Body of pancreas (tissue), 4 donors: ENCODE results near the gene NDUFA13. TPM values are rescaled to one million over a fixed set of nuclear protein-coding genes. Genes with fewer than 3 reads are reported as not detected.
A peak's percentile ranks its signal among the peaks of the same experiment; 100 is the strongest.

Source experiments
- ATAC-seq: fragments of 150-250 bp; one replicate; pipeline ENCODE4 v1.9.1; 2016
- DNase-seq, 4 donors: peaks; one replicate each; pipeline ENCODE4 v3.0.0-alpha.2; 2019
- H3K27ac ChIP-seq, 4 donors: fragments of 200-600 bp; sonication (generic); 1 replicate in 3 of 4; 2 replicates in 1 of 4; pipeline versions ENCODE4 v1.5.1 to v1.6.1; 2016 to 2019; ENCODE audit warnings: mild to moderate bottlenecking in 1 of 4, mixed read lengths in 1 of 4, moderate library complexity in 1 of 4
- H3K27me3 ChIP-seq, 2 donors: fragments of 200-600 bp; sonication (generic); one replicate each; pipeline ENCODE4 v1.6.0; 2016; ENCODE audit warnings: mild to moderate bottlenecking in 1 of 2
- H3K36me3 ChIP-seq, 2 donors: fragments of 200-600 bp; sonication (generic); replicated peaks in 1 of 2; 2 replicates each; pipeline ENCODE4 v1.5.1; 2016; ENCODE audit warnings: low read depth in 2 of 2; ENCODE audit not compliant: insufficient read depth in 1 of 2
- H3K4me1 ChIP-seq: fragments of 200-600 bp; sonication (generic); one replicate; pipeline ENCODE4 v1.6.0; 2016
- H3K4me3 ChIP-seq, 2 donors: fragments of 200-600 bp; sonication (generic); 1 replicate in 1 of 2; 2 replicates in 1 of 2; pipeline ENCODE4 v1.5.1; 2016 to 2019
- H3K9me3 ChIP-seq, 3 donors: fragments of 200-600 bp; sonication (generic); 1 replicate in 2 of 3; 2 replicates in 1 of 3; pipeline ENCODE4 v1.5.1; 2016
- CTCF ChIP-seq, 7 experiments: fragments of 450-650 bp in 4 of 7; fragments of 200-600 bp in 3 of 7; sonication (generic) in 3 of 7; IDR thresholded peaks; one replicate each; pipeline ENCODE4 v1.5.1; 2016 to 2019; ENCODE audit warnings: antibody characterized with exemption in 7 of 7
- POLR2A ChIP-seq, 3 donors: fragments of 450-650 bp; IDR thresholded peaks; one replicate each; pipeline ENCODE4 v1.6.1; 2016; ENCODE audit warnings: antibody characterized with exemption in 3 of 3, mild to moderate bottlenecking in 2 of 3
- WGBS, 2 donors: methylation state at CpG; one replicate each; pipeline ENCODE4 v1.1.5; 2017; 5-methylcytosine and 5-hydroxymethylcytosine counted together
- intact Hi-C: fragments of 100-400 bp; cut with DNase I; formaldehyde crosslinking; loops from one replicate; pipeline ENCODE4 v1.15.1; 2023
- total RNA-seq, 2 donors: library from RNA; depleted of rRNA; stranded (reverse); fragments of >200 nt; gene quantifications; one replicate each; pipeline ENCODE4 v1.1.0, GENCODE V29; 2016

NDUFA13 gene
- total RNA-seq, 2 donors from 2014 or later = 32.0 to 38.4 TPM

GRCh38 chr19:19513682-19514081 is 2.3 kb upstream of the NDUFA13 start:
- Histone ChIP-seq H3K36me3 (no peaks in the 10 kb centered on the region), H3K9me3 (no peaks in the 10 kb centered on the region), H3K27me3 (no peaks in the 10 kb centered on the region), H3K4me1 (peaks cover 23% of the 10 kb centered on the region), H3K27ac (no peak overlapping the region), H3K4me3 (no peak overlapping the region)
- 82 to 85% methylated on average over 15 to 17 of the region's 17 CpGs for WGBS, 2 donors
- intact Hi-C loops = no loop called here
- DNase-seq (no peak), ATAC-seq (no peak)
- TF ChIP-seq CTCF (IDR thresholded peaks at IDR 0.05) (no peak), POLR2A (IDR thresholded peaks at IDR 0.05) (no peak)

GRCh38 chr19:19514215-19514657 is 1.8 kb upstream of the NDUFA13 start:
- no peak for ATAC-seq
- no peaks in the 10 kb centered on the region for H3K36me3 ChIP-seq
- peaks cover 23% of the 10 kb centered on the region for H3K4me1 ChIP-seq
- no peak for TF ChIP-seq POLR2A (IDR thresholded peaks at IDR 0.05)
- TF ChIP-seq CTCF (IDR thresholded peaks at IDR 0.05) = no peak
- peak; percentile 32 to 50 (median 41) for DNase-seq
- WGBS, 2 donors = 58 to 63% methylated on average over 22 to 26 of the region's 46 CpGs
- no peaks in the 10 kb centered on the region for H3K27me3 ChIP-seq
- no peaks in the 10 kb centered on the region for H3K9me3 ChIP-seq
- H3K4me3 ChIP-seq = no peak overlapping the region
- intact Hi-C loops = no loop called here
- H3K27ac ChIP-seq = no peak overlapping the region

GRCh38 chr19:19514881-19515641 is 964 bp upstream of the NDUFA13 start, which contains the start of gene TSSK6:
Gene TSSK6 (minus strand): TSS chr19:19515548. CDS start chr19:19515427, 121 bp downstream.
- Histone ChIP-seq H3K36me3 (no peaks in the 10 kb centered on the region), H3K4me1 (peaks cover 23% of the 10 kb centered on the region), H3K27ac (peak within 1 kb of the TSS; percentile 62 to 76 (median 66)), H3K27me3 (no peaks in the 10 kb centered on the region), H3K9me3 (no peaks in the 10 kb centered on the region), H3K4me3 (peak within 1 kb of the TSS; percentile 64 to 73)
- WGBS, 2 donors = 85 to 87% methylated on average over 52 to 62 of the region's 74 CpGs
- no peak for ATAC-seq
- DNase-seq = no peak
- TF ChIP-seq POLR2A (IDR thresholded peaks at IDR 0.05) = no peak
- intact Hi-C loops = no loop called here

GRCh38 chr19:19517235-19517619 is 1.2 kb downstream of the NDUFA13 start:
- no peaks in the 10 kb centered on the region for H3K27me3 ChIP-seq
- H3K4me1 ChIP-seq = peaks cover 23% of the 10 kb centered on the region
- TF ChIP-seq CTCF (IDR thresholded peaks at IDR 0.05) = no peak
- TF ChIP-seq POLR2A (IDR thresholded peaks at IDR 0.05) = no peak
- no peak for DNase-seq
- H3K9me3 ChIP-seq = no peaks in the 10 kb centered on the region
- no peak overlapping the region for H3K4me3 ChIP-seq
- no peaks in the 10 kb centered on the region for H3K36me3 ChIP-seq
- intact Hi-C loops = no loop called here
- no peak for ATAC-seq
- no peak overlapping the region for H3K27ac ChIP-seq
- 78% methylated on average over 10 of the region's 10 CpGs for WGBS, 2 donors

GRCh38 chr19:19520989-19521388 is 5.0 kb downstream of the NDUFA13 start:
- no peaks in the 10 kb centered on the region for H3K27me3 ChIP-seq
- WGBS, 2 donors = 78 to 80% methylated on average over 6 of the region's 6 CpGs

More at GRCh38 chr19:19520989-19521388, 5.0 kb downstream of the NDUFA13 start:
- no peak for DNase-seq
- H3K9me3 ChIP-seq = no peaks in the 10 kb centered on the region
- peaks cover 15% of the 10 kb centered on the region for H3K4me1 ChIP-seq
- no peaks in the 10 kb centered on the region for H3K36me3 ChIP-seq
- no peak overlapping the region for H3K27ac ChIP-seq
- no peak for ATAC-seq
- intact Hi-C loops = no loop called here
- no peak overlapping the region for H3K4me3 ChIP-seq
- no peak for TF ChIP-seq POLR2A (IDR thresholded peaks at IDR 0.05)
